GM18499 (cell line): Measurements from ENCODE around the gene RASIP1.
"Not testable (repeated sequence)": the region's sequence is repeated elsewhere in the genome, so short reads cannot be mapped to it uniquely, and the experiment has no call there.

Experiments
- ATAC-seq: cut with Tn5 transposase; IDR thresholded peaks from one replicate; pipeline ENCODE4 v1.9.1; 2021; ENCODE audit warnings: moderate number of reproducible peaks; ENCODE audit not compliant: insufficient read depth, unreplicated experiment

Gene RASIP1

GRCh38 chr19:48737360-48737998, 2.9 kb downstream of the RASIP1 start:
- no peak for ATAC-seq

- ATAC-seq: no peak
These were observed 5.3 kb downstream of the RASIP1 start for GRCh38 chr19:48735031-48735615.

- ATAC-seq: no peak
These were observed 5.8 kb downstream of the RASIP1 start for GRCh38 chr19:48734625-48735024.

- ATAC-seq: no peak
These were observed 9.0 kb downstream of the RASIP1 start for GRCh38 chr19:48731452-48731851.

- no peak for ATAC-seq
These were observed 11.3 kb downstream of the RASIP1 start for GRCh38 chr19:48728911-48729664.

GRCh38 chr19:48726556-48726955, 13.9 kb downstream of the RASIP1 start:
- no peak for ATAC-seq

GRCh38 chr19:48724796-48725753, 15.3 kb downstream of the RASIP1 start:
- no peak for ATAC-seq

- ATAC-seq: no peak
These were observed 18.2 kb downstream of the RASIP1 start for GRCh38 chr19:48722196-48722708.

GRCh38 chr19:48720613-48721296, 19.7 kb downstream of the RASIP1 start:
- peak; percentile 72 for ATAC-seq

GRCh38 chr19:48720251-48720612, 20.2 kb downstream of the RASIP1 start:
- ATAC-seq: no peak

GRCh38 chr19:48719263-48720171, 20.9 kb downstream of the RASIP1 start, which contains the start of gene MAMSTR:
MAMSTR (minus strand) TSS chr19:48719725; CDS start chr19:48719031, 694 bp downstream.
- no peak for ATAC-seq

GRCh38 chr19:48718711-48719231, 21.6 kb downstream of the RASIP1 start:
- no peak for ATAC-seq

GRCh38 chr19:48718106-48718505, 22.3 kb downstream of the RASIP1 start:
- ATAC-seq: not testable (repeated sequence)

- ATAC-seq: no peak
These were observed 23.7 kb downstream of the RASIP1 start for GRCh38 chr19:48716562-48717291.

GRCh38 chr19:48715681-48716171, 24.7 kb downstream of the RASIP1 start:
- ATAC-seq: no peak

- ATAC-seq: no peak
These were observed 25.4 kb downstream of the RASIP1 start for GRCh38 chr19:48714759-48715675.
